ENCODE data around the gene COLEC11.
"Not testable (repeated sequence)": the region's sequence is repeated elsewhere in the genome, so short reads cannot be mapped to it uniquely, and the experiment has no call there.

Gene COLEC11

DNA sequence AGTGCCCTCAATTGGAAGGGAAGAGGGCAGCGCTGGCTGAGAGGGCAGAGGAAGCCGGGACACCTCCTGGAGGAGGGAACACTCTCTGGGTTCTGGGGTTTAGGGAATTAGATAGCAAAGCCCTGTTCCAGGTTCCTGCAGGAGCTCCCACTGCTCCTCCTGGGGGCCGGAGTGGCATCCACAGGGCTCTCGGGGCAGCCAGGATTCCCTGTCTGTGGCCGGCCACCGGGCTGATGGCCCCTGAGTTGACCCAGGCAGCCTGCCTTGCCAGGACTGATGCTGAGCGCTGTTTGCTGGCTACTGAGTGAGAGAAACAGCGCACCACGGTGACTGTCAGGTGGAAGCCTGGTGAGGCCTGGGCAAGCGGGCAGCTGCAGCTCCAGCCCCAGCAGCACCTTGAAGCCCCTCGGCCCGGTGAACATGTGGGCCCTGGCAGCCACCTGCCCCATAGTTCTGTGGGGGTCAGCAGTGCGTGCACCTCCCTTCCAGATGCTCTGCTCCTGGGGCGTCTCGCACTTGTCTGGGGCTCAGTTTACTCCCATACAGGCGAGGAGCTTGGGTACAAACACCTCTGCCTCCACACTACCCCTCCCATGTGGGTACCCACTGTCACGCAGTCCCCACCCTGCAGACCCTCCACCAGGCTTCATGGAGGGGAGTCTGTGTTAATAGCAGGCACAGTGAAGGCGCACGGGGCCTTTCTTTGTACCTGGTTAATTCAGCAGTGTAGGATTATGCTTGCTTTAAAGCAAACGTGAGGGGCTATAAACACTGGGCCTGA, 55.4 kb downstream of the COLEC11 start:
- TF ChIP-seq ZNF274 (IDR thresholded peaks at IDR 0.05; ENCODE audit: low read depth, low read length), result no peak
- no peak overlapping the region for H3K4me3 ChIP-seq (ENCODE audit: low read length)

DNA sequence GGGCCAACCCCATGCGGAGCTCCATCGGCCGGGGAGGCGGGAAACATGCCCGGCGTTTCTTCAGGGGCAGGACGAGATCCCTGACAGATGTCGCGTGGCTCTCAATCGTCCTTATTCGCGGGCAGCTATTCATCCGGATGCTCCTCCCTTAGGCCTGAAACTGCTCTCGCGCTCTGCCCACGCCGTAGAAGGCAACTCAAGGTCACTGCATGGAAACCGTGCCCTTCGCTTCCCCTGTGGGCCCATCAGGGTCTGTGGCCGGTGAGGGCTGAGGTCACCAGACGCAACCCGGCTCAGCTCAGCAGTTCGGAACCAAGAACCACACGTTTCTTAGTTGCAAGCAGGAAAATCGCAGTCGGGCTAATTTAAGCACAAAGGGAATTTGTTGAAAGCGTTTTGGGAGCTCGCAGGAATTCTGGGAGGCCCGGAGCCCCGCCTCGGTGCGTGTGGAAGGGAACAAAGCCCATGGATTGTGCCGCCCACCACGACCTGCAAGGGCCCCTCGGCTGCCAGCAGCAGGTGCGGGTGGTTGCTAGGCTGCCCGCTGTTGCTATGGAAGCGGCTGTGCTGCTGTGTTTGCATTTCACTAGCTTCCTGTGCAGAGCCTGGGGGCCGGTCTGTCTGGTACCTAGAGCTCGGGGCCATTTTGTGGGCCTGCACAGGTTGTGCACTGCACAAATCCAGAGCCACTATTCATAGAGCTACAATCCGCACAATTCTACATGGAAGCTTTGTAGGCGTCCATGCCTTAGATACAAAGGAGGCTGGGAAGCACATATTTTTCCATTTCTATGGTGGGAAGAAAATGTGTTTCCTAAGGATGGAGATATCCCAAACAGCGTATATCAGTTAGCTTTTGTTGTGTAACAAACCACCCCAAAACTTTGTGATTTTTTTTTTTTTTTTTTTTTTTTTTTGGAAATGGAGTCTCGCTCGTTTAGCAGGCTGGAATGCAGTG, 57.1 kb downstream of the COLEC11 start:
- H3K4me3 ChIP-seq (ENCODE audit: low read length), result peak overlapping the region; percentile 17; the same call in 1 of the 2 replicates
- no peak for TF ChIP-seq ZNF274 (IDR thresholded peaks at IDR 0.05; ENCODE audit: low read depth, low read length)

- no peak for TF ChIP-seq ZNF274 (IDR thresholded peaks at IDR 0.05; ENCODE audit: low read depth, low read length)
Measured at GRCh38 chr2:3652896-3653625, 58.1 kb downstream of the COLEC11 start.

GRCh38 chr2:3654011-3654410, 59.1 kb downstream of the COLEC11 start:
- no peak overlapping the region for H3K4me3 ChIP-seq (ENCODE audit: low read length)
- TF ChIP-seq ZNF274 (IDR thresholded peaks at IDR 0.05; ENCODE audit: low read depth, low read length), result no peak

More at GRCh38 chr2:3652896-3653625, 58.1 kb downstream of the COLEC11 start:
- H3K4me3 ChIP-seq (ENCODE audit: low read length), result no peak overlapping the region

GRCh38 chr2:3654531-3655225, 59.8 kb downstream of the COLEC11 start:
- no peak for TF ChIP-seq ZNF274 (IDR thresholded peaks at IDR 0.05; ENCODE audit: low read depth, low read length)

DNA sequence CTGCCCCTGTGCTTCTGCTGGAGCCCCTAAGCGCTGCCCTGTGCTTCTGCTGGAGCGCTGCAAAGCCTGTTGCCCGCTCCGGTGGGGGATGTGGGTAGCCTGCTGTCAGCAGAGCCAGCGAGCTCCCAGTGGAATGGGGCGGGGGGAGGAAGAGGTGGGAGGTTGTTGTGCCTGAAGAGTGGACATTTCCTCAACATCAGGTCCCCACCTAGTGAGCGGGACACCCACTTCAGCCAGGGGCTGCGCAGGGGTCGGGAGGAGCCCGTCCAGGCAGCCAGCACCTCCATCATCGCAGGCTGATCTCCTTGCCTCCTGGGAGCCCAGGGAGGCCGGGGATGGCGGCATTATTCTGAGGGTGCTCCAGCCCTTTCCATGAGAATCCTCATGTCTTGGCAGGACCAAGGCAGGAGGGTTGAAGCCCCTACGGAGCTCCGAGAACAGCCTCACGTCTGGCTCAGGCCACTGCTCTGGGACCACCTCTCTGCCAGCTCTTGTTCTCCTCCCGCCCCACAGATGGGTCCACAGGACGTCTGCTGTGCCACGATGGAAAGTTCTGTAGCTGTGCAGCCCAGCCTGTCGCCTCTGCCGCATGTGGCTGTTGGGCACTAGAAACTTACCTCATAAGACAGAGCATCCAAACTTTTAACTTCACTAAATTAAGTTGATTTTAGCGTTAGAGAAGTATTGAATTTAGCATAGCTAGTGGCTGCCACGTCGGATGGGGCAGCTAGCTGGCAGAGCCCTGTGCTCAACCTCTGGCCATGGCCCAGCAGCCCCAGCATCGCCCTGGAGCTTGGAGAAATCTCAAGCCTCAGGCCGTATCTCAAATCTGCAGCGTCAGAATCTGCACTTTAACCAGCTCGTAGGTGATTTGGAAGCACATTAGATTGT, 61.2 kb downstream of the COLEC11 start:
- no peak for TF ChIP-seq ZNF274 (IDR thresholded peaks at IDR 0.05; ENCODE audit: low read depth, low read length)
- no peak overlapping the region for H3K4me3 ChIP-seq (ENCODE audit: low read length)

More at GRCh38 chr2:3654531-3655225, 59.8 kb downstream of the COLEC11 start:
- H3K4me3 ChIP-seq (ENCODE audit: low read length), result no peak overlapping the region

DNA sequence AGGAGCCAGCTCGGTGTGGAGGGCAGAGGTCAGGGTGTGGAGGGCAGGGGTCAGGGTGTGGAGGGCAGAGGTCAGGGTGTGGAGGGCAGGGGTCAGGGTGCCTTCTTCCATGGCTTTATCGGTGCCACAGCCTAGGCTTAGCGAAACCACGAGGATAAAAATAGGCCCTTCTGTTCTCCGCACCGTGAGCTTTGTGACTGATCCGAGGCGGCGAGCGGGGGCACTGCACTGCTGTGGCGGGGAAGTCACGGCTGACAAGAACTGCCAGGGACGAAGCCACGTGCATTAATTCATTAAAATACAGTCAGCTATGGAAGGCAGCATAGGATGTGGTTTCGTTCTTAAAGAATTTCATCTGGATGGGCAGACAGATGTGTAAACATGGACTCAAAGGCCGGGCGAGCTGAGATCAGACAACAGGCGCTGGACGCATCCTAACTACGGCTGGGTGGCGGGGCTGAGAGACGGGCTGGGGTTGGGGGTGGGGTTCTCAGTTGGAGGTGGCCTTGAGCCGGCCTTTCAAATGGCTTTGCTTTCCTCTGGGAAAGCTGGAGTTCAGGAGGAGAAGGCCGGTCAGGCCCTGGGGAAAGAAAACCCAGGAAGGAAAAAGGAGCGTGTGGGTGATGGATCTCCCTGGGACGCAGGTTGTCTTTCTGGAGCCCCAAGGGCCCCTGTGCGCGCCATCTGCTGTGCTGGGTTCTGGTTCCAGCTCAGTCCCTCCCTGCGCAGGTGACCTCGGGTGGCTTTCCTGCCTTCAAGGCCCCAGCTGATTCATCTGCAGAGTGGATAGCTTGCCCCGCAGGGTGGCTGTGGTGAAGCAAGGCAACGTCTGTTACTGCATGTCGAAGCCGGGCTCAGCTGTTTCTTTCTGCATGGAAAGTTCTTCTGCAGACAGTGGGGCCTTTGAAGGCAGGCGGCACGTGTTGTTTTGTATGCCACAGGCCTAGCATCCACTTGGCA, 62.1 kb downstream of the COLEC11 start:
- no peak for TF ChIP-seq ZNF274 (IDR thresholded peaks at IDR 0.05; ENCODE audit: low read depth, low read length)
- no peak overlapping the region for H3K4me3 ChIP-seq (ENCODE audit: low read length)

GRCh38 chr2:3657881-3658280, 63.0 kb downstream of the COLEC11 start, which contains the start of gene ALLC:
TSS of gene ALLC (plus strand) at chr2:3658200. CDS start at chr2:3671158, 12,958 bp downstream.
- H3K4me3 ChIP-seq (ENCODE audit: low read length), result no peak within 1 kb of the TSS
- no peak for TF ChIP-seq ZNF274 (IDR thresholded peaks at IDR 0.05; ENCODE audit: low read depth, low read length)

DNA sequence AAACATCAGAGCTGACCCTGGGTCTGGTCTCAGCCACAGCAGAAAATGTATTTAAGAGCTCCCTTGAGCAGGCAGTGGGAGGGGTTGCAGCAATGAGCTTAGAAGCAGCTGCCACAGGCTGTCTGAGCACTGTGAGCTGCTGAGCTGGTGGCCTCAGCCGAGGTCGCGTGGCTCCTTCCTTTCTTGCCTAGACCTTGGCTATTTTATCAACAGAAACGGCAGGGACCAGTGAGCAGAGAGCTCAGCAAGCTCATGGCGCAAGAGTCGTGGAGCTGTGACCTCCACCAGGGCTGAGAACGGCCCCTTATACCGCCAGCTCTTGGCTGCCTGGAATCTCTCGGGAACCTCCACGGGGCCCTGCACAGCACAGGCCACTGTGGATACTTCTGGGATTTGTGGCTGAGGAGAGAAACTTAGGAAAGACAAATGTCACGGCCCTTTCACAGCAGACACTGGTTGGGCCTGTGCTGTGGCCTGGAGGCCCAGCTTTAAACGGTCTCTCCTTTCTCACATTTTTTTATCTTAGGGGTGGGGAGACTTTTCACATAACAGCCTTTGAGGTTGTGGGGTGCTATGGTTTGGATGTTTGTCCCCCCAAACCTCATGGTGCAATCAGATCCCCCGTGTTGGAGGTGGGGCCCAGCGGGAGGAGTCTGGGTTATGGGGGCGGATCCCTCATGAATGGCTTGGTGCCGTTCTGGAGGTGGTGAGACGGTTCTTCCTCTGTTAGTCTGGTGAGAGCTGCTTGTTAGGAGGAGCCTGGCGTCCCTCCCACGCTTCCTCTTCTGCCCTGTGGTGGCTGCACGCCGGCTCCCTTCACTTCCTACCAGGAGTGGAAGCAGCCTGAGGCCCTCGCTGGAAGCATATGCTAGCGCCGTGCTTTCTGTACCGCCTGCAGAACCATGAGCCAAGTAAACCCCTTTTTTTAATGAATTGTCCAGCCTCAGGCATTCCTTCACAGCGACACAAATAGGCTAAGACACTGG, 64.8 kb downstream of the COLEC11 start:
- no peak for TF ChIP-seq ZNF274 (IDR thresholded peaks at IDR 0.05; ENCODE audit: low read depth, low read length)
- H3K4me3 ChIP-seq (ENCODE audit: low read length), result no peak overlapping the region

DNA sequence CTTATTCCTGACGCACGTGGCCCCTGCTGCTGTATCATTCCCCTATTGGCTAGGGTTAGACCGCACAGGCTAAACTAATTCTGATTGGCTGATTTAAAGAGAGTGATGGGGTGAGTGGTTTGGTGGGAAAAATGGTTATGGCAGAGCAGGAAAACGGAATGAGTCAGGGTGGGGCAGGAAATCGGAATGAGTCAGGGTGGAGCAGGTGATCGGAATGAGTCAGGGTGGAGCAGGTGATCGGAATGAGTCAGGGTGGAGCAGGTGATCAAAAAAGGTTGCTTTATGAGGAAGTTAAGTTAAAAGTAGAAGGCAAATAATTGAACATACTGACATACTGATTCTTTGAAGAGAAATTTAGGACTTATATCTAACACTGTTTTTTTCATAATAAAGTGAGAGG, 65.7 kb downstream of the COLEC11 start:
- H3K4me3 ChIP-seq (ENCODE audit: low read length), result not testable (repeated sequence)
